GM18867 (cell line): Measurements from ENCODE around the gene AREG.

ENCODE experiments used
- ATAC-seq: cut with Tn5 transposase; IDR thresholded peaks from one replicate; pipeline ENCODE4 v1.9.1; 2021; ENCODE audit warnings: mild to moderate bottlenecking, moderate library complexity; ENCODE audit not compliant: unreplicated experiment

Gene AREG

DNA sequence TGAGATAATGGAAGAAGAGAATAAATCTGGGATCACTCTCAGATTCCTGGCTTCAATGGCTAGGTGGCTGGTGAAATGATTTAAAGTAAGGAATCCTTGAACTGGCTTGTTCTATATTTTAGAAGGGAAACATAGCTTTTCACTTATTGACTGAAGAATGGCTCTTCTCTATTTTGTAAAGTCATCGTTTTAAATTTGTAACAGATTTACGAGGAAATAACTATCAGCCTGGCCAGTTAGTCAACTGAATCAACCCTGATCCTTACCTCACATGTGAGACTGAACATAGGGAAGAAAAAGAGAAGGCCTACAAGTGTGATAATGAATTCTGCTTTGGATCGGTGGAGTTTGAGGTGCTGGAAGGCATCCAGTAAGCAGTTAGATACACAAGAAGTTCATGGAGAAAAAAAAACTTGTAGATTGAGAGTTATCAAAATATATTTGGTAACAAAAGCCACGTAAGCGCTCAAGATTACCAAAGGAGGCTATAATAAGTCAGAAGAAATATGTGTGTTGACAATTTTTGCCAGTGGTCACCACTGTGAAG, 12.0 kb downstream of the AREG start:
- no peak for ATAC-seq

DNA sequence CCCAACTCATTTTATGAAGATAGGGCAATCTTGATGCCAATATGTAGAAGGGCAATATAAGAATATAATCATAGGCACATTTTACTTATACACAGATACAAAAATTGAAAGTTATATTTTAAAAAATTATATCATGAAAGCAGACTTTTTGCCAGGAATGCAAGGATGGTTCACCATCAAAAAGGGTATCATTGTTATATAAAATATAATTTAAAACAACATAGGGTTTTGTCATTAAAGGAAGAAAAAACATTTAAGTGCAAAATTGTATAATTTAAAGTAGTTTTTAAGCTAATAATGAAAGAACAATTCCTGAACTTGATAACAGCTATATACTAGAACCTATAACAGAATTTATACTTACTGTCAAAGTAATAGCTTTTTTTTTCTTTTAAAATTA, 15.9 kb downstream of the AREG start:
- ATAC-seq, result no peak

DNA sequence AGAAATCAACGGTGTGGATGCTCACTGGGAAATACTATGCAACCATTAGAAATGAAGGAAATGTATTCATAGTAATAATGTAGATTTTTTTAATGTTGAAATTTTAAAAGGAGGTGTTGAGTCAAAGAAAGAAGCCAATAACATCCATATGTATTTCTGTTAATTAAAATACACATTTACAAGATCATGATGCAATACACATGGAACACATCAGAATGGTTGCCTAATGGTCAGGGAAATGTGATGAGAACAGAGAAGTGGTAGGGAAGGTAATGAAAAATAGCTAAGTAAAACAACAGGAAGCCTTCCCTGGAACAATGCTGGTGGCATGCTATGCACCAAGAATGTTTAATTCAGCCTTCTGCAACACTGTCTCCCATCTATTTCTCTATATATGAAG, 18.2 kb downstream of the AREG start:
- no peak for ATAC-seq

DNA sequence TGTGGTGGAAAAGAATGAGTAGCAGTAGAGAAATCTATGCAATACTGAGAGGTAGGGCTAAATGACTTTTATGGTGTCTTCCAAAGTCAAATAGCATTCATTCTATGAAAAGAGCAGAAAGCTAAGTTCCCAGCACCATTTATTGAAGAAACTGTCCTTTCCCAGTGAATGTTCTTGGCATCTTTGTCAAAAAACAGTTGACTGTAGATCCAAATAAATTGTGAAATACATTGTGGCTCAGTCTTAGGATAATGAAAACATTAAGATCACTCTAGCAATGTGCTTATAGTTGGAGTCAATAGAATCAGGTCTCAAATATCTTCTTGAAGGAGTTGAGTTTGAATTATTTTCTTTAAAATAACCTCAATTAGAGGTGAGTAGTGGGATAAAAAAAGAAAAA, 19.4 kb downstream of the AREG start:
- ATAC-seq, result no peak

DNA sequence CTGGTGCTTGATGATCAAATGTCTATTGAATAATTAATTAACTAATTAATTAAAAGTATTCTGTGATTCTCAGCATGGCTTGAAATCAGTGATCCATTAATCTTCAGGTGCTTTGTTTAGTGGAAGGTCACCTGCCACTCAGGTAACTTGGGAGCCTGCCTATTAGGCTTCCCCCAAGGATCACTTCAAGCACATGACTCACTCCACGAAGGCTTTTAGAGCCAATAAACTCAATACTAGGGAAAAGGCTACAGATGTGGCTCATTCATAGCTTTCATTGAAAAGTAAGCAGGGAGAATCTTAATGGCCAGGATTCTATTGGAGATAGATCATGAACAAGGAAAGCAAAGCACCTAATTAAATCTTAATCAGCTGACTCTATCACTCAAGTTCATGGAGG, 21.3 kb downstream of the AREG start:
- ATAC-seq, result no peak

DNA sequence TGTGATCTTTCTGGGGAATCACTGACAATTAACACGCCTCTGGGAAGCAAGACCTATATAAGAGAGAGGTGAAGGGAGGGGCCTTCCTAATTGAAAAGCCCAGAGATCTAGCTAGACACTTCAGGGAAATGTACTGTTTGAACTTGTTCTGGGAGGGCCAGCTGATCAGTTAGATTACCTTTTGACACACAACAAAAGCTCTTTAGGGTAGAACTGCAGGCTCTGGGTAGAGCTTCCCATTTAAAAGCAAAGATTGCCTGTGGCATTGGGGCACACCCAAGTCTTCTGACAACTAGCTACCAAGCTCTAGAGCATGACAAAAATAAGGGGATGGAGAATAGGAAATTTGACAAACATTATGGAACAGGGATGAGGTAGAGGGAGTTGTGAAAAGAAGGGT, 26.3 kb downstream of the AREG start:
- no peak for ATAC-seq

DNA sequence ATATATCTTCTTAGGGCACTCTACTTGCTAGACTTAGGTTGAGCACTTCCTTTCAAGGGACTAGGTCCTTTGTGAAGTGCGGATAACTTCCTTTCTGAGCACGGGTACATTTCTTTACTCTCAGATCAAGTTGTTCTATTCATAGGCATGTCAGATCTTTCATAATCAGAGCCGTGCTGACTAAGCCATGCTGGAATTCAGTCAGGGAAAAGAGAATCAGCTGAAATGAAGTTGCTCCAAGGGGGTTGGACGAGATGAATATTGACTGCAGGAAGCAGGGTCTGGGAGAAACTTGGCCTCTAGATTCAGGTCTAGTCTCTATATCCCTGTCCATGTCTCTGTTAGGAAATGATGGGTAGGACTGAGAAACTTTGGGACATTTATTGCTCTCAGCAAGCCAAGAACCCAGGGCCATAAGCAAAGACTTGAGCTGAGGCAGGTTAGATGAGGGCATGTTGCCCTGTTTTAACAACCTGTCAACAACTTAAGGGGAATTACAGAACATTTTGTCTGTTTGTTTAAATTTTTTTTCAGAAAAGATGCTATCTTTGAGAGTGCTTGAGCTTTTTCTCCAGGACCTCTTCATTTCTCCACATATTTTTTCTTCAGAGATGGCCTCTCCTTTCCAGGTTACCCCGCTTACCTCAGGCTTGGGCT, 28.3 kb downstream of the AREG start:
- ATAC-seq, result no peak

DNA sequence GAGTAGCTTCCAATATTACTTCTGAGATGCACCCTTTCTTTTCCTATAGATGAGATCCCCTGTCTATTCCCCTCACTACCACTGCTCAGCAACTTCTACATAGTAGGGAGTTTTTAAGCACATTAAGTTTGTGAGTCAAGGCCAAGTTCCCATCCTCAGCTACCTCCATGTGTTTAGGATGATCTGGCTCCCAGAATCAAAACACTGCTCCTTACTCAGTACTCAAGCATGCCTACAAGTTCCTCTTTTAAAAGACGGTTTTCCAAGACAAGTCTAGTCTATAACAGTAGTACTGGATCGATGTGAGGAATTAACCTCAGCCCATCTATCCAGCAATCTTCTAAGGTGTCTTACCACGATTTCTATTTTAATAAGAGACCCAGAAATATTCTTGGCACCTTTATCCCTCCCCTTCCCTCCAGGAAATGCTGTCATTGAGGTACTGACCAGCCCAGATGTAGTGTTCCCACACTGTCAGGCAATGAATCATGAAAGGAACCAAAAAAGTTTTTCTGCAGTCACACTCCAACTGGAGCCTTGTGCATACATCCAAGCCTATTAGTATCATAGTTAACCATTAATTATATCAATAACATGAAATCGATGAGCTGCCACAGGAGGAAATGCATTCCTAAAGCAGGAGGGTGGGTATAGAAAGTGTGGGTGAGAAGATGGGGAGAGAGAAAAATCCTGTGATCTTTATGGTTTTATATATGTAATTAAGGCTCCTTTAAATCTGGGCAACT, 29.6 kb downstream of the AREG start:
- ATAC-seq, result no peak

DNA sequence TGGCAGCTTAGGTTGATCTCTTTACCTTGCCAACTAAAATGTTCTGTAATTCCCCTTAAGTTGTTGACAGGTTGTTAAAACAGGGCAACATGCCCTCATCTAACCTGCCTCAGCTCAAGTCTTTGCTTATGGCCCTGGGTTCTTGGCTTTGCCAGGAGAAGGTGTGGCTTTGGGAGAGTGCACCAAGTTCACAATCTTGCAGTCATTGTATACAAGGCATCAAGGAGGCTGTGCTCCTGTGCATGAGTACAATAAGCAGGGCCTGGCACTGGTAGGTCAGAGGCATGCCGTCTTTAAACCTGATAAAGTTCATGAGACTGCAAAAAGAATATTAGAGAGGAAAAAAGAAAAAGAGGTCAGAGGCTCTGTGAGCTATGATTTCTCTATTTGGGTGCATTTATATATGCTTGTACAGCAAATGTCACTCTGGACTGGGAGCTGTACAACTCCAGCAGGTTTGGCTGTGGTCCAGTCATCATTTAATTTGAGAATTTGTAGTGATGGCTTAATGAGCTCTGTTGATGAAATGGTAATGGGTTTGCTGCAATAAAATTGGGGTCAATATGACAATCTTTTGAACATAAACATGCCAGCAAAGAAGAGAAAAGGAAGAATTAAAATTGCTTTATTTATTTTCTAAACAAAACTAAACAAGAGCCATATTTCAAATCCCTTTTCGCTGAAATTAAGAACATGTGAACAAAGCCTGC, 30.3 kb downstream of the AREG start:
- no peak for ATAC-seq

DNA sequence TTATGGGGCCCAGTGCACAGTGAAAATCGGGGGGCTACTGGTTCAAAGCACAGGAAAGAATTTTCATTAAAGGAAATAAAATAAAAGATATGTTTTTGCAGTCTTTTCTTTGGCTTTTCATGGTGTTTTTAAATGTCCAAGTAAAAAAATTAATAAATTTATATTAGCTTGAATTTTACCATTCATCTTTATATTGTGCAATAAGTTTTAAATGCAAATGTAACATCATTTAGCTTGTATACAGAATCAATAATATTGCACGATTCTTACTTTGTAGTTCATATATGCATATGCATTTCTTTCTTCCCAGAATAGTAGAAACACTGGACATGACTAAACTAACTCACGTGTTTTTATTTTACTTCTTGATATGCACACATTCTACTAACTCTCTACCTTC, 31.0 kb downstream of the AREG start:
- no peak for ATAC-seq

DNA sequence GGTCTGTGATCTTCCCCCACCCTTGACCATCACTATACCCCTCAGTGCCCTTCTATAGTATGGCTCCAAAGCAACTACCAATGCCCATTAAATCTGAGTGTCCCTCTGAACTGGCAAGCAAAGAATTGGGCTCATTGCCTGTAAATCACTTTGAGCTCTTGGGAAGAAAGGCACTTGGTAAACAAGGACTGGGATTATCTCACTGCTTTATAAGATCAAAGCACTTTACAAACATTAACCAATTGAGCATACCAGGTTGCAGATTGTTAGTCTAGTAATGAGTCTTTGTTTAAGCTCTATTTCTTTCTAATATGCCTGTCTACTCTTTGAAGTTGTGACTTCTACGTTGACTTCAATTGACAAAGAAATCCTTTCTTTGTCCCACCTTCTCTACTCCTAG, 34.1 kb downstream of the AREG start:
- no peak for ATAC-seq

DNA sequence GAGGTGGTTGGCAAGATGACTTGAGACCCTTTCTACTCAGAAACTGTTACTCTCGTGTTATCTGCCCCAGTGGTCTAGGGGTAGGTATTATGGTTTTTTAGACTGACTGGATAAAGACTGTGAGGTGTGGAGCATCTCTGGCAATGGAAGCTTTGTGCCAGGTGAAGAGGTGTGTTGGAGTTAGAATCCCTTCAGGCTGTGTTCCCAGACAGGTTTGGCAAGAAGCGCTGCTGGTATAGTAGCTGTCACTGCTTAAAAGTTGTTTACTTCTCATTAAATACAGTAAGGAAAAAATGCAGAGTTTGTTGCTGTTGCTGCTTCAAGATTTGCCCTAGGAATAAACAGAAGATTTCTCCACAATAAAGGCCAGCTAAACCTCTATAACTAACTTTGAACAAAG, 35.3 kb downstream of the AREG start:
- ATAC-seq, result no peak

DNA sequence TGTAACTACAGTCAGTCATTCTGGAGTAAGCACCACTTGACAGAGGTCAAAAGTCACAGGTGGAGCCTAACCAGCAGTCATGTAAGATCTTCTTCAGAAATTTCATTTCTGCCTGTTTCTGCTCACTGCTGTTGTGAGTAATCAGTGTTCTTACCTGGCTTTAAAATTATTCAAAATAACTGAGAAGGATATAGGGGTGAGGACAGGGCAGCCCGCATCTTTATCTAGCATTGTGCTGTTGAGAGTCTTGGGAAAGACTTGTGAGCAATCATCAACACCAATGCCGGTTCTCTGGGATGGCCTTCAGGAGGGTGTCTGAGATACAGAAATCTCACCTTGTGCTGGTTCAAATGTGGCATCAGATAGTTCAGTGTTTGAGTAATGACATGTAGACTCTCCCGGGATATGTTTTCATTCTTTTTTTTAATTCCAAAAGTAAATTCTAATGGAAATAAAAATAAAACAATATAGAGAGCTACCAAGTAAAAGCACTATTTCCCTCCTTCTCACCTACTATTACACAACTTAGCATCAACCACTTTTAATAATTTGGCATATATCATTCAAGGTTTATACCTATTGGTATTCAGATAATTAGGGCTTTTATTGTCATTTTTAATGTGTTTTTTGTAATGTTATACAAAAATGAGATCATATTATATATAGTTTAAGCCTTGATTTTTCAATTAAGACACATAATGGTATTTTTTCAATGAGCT, 37.1 kb downstream of the AREG start:
- ATAC-seq, result no peak

DNA sequence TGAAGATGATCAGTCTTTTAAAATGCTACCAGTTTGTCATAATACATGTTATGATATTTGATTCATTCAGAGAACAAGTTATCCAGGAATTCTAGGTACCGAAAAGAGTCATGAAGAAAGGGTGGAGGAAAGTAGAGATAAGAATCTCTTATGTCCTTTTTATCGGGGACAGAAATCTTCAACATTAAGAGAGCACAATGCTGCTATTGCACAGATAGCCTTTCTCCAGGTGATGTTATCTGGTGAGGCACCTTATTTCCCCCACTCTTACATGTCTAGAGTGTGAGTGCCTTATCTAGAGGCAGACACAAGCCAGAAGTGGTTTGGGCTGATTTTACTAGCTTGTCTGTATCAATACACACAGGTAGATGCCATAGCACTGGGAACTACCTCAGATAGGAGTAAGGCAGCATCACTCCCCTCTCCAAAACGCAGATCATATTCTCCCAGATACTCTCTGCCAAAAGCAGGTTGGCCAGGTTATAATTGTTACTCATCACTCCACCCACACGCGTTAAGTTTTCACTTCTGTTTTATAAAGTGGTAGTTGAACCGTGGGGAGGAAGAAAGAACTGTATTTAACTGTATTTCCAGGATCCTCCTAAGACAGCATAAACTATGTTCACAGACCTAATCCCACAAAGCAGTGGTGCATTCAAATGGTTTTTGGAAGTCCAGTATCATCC, 38.4 kb downstream of the AREG start:
- no peak for ATAC-seq

DNA sequence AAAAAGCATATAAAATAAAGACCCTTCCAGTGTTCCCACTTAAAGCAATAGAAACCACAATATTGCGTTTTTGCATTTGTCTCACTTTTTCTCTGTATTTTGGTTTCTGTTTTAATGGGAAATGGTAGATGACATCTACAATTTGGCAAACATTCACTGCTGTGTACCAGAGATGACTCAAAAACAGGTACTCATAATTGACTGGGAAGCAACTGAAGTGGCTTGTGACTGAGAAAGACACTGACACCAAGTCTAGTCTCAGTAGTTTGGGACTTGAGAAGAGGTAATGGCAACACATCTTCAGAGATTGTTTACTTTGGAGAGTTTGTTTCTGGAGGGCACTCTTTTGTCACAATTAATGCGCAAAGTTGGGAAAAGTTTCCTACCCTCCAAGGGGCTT, 42.0 kb downstream of the AREG start:
- no peak for ATAC-seq

DNA sequence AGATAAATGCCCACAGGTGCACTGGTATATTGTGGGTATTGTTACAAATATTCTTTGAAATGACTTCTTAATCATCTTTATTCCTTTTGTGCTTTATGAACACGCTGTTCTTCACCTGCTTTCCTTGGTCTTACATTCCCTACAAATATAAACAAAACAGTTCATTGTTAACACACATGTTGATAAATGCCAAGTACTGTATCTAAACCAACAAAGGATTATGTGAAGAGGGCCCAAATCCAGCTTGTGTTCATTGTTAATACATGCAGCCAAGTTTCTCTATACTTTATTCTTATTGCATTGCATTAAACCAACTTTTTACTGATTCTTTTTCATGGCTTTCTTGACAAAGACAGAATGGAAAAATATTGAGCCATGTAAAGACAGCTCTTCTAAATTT, 42.8 kb downstream of the AREG start:
- no peak for ATAC-seq

DNA sequence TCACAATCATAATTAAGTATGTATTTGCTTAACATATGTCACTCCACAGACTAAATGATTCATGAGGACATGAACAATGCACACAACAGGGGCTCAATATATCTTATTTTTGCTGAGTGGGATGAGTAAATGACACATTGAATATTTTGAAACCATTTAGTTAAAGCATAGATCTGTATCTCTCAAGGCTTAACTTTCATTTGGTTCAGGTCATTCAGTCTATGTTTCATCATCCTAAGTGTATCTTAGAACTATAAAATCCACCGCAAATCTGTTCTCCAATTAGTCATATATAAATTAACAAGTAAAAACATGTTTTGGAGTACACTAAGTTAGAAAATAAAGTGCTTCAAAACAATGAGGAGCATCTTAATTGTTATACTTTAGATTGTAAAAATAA, 45.8 kb downstream of the AREG start:
- ATAC-seq, result no peak

DNA sequence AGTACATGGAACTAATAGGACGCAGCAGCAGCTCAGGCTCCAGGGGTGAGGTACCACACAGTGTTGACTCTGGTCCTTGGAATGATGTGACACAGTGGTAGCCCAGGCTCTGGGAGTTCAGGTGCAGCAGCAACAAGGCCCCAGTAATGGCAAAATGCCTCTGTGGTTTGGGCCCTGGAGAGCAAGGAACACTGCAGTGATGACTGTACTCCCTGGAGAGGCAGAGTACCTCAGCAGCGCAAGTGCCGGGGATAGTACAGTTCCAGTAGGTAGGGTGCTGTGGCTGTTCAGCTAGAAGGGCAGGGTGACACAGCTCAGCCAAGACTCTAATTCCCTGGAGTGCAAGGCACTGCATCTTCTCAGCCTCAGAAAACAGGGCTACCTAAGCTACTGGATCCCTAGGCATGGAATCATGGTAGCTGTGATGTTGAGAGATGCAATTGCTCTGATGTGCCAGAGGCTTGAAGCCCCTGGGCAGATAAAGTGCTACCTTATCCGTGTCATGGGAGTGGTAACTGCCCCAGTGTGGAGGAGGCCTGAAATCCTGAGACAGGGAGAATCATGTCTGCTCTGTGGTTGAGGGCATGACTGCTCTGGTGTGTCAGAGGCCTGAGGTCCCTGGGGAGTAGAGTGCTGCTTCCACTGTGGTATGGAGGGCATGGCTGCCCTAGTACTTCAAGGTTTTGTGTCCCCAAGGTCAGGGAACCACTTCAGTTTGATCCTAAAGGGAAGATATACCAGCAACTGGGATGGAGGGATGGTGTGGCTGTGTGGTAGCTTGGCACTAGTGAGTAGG, 55.2 kb downstream of the AREG start:
- no peak for ATAC-seq

DNA sequence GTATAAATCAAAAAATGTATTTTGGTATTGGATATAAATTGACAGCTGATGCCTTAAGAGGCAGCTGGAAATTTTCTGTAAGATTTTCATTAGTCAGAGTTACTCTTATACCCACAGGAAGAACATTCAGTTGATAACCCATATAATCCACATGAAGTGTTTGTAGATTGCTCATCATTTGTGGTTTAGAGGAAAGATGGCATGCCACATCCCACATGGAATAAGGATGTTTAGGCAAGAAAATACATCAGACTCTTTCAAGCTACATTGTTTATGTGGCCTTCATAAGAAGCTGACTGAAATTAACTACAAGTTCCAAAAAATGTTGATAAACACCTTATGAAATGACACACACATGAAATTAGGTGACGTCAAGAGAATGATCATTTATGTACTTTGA, 56.6 kb downstream of the AREG start:
- ATAC-seq, result no peak

DNA sequence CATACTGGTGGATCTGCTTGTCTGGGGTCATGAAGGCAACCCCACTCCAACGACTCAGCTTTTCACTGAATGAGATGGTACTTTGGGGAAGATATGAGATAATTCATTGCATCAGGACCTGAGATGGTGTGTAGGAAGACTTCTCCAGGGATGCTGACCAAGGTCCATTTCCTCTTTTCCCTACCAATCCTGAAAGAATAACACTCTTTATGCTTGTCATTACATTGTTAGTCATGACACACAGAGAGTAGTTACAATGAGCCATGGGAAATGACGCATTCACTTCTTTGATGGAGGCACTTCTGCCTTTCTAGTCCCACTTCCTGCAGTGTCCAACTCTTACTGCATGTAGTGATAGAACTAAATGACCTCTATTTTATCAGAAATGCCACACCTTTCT, 58.6 kb downstream of the AREG start:
- ATAC-seq, result no peak
